IPS-15b (cell line): Measurements from ENCODE around the gene CCDC195.

Experiments
- H3K27me3 ChIP-seq: one replicate; pipeline ENCODE4 v1.6.1; 2013; ENCODE audit warnings: low read length; ENCODE audit not compliant: control insufficient read depth, insufficient read depth
- H3K36me3 ChIP-seq: one replicate; pipeline ENCODE4 v1.6.1; 2013; ENCODE audit warnings: low read length; ENCODE audit not compliant: control insufficient read depth, insufficient read depth
- H3K4me1 ChIP-seq: one replicate; pipeline ENCODE4 v1.6.1; 2013; ENCODE audit warnings: mild to moderate bottlenecking, low read length; ENCODE audit not compliant: control insufficient read depth, insufficient read depth
- H3K4me3 ChIP-seq: one replicate; pipeline ENCODE4 v1.5.1; 2013; ENCODE audit warnings: low read depth, low read length
- H3K9ac ChIP-seq: one replicate; pipeline ENCODE4 v1.6.1; 2013; ENCODE audit warnings: low read depth, mild to moderate bottlenecking, low read length
- H3K9me3 ChIP-seq: one replicate; pipeline ENCODE4 v1.6.1; 2013; ENCODE audit warnings: mild to moderate bottlenecking, low read length; ENCODE audit not compliant: control insufficient read depth, insufficient read depth

The CCDC195 gene, protein sequence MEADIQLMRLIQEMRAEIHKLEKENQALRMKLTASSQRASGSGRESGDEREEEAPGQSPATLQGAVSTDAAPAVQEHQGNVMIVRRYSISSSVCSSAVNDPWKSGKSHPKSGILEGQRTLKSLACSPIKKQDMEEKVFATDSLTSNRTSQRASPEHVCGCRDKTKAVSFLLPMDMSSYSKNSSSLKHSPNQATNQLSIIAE

DNA sequence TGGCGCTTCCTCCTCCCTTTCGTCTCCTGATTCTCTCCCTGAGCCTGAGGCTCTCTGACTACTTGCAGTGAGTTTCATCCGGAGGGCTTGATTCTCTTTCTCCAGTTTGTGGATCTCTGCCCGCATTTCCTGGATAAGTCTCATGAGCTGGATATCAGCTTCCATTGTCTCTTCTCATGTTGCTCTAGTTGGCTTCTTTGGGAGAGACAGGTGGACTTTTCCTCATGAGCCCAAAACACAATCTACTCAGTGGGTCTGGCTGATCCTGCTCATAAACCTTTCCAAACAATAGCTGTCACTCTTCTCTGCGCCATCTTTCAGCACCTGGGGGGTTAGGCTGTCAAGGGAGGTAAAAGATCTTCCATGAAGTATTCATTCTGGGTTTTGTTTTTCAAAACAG lies at the start of gene CCDC195:
CCDC195 (minus strand) TSS at position 165 of the 400 bp plus-strand sequence; CDS start at position 165, 0 bp downstream.
- no peak within 1 kb of the TSS for H3K4me3 ChIP-seq
- no peaks in the 10 kb centered on the region for H3K4me1 ChIP-seq
- no peaks in the 10 kb centered on the region for H3K36me3 ChIP-seq
- H3K9ac ChIP-seq: no peak within 1 kb of the TSS
- no peaks in the 10 kb centered on the region for H3K9me3 ChIP-seq
- no peaks in the 10 kb centered on the region for H3K27me3 ChIP-seq

DNA sequence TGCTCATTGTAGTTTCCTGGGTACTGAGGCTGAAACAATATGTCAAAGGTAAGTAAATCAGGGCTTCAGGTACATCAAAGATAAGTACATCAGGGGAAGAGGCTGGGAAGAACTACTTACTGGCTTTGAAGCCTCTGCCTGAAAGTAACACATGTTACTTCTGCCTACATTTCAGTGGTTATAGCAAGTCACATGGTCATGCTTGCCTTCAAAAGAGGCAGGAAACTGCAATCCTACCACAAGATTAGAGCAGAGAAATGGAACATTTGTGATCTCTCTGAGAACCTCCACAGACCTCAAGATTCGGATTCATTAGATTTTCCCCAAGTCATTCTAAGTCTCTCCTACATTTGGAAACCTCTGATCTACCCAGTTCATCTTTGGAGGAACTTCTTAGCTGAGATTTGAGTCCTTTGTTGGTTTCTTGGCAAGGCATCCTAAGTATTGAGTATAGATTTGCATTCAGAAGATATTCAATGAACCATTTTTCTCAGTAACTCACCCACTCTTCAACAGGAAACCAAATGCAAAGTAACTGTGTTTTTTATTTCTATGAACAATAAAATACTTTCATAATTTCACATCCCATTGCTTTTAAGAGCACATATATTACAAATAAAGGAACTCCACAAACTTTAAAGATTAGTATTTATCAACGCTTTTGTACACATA lies 48.5 kb upstream of the CCDC195 start:
- Histone ChIP-seq H3K27me3 (no peaks in the 10 kb centered on the region), H3K9me3 (no peaks in the 10 kb centered on the region), H3K9ac (no peak overlapping the region), H3K36me3 (no peaks in the 10 kb centered on the region), H3K4me1 (no peaks in the 10 kb centered on the region), H3K4me3 (no peak overlapping the region)

GRCh38 chr2:224757934-224758548 lies 41.9 kb upstream of the CCDC195 start:
- H3K9me3 ChIP-seq: peaks cover 8% of the 10 kb centered on the region

GRCh38 chr2:224753743-224754540 lies 37.8 kb upstream of the CCDC195 start:
- no peaks in the 10 kb centered on the region for H3K4me1 ChIP-seq
- no peak overlapping the region for H3K9ac ChIP-seq
- peaks cover 8% of the 10 kb centered on the region for H3K9me3 ChIP-seq
- no peaks in the 10 kb centered on the region for H3K36me3 ChIP-seq
- no peaks in the 10 kb centered on the region for H3K27me3 ChIP-seq
- H3K4me3 ChIP-seq: no peak overlapping the region

More at GRCh38 chr2:224757934-224758548, 41.9 kb upstream of the CCDC195 start:
- no peak overlapping the region for H3K4me3 ChIP-seq
- no peaks in the 10 kb centered on the region for H3K36me3 ChIP-seq
- H3K9ac ChIP-seq: no peak overlapping the region
- H3K4me1 ChIP-seq: no peaks in the 10 kb centered on the region
- no peaks in the 10 kb centered on the region for H3K27me3 ChIP-seq

DNA sequence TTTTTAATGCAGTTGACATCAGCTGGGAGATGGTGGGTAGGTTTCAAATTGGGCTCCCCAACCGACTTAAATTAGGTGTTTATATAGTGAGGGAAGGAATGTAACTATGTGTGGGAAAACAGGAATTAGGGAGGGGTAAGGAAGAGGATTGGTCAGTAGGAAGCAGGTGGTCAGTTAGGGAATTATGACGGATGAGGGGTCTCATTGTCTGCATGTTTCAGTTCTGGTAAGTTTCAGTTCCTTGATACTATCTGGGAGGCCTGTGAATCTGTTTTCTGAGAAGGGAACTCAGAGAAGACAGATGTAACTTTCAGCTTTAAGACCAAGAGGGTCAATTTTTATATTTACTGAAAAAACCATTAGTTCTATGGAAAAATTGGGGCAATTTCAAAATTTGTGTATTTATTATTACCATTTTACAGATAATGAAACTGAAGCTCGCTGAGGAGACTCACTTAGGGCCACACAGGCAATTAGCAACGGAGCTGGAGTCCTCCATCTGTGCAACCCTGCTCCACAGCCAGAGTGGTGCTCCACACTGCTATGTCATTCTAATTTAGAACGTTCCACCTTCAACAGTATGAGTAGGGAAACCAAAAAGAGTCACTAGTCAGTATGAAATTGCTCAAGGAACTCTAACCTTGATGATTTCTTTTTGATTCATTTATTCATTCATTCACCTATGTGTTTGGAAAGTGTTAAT lies 36.0 kb upstream of the CCDC195 start:
- Histone ChIP-seq H3K9me3 (peaks cover 2% of the 10 kb centered on the region), H3K9ac (no peak overlapping the region), H3K4me1 (no peaks in the 10 kb centered on the region), H3K27me3 (no peaks in the 10 kb centered on the region), H3K36me3 (no peaks in the 10 kb centered on the region), H3K4me3 (no peak overlapping the region)

DNA sequence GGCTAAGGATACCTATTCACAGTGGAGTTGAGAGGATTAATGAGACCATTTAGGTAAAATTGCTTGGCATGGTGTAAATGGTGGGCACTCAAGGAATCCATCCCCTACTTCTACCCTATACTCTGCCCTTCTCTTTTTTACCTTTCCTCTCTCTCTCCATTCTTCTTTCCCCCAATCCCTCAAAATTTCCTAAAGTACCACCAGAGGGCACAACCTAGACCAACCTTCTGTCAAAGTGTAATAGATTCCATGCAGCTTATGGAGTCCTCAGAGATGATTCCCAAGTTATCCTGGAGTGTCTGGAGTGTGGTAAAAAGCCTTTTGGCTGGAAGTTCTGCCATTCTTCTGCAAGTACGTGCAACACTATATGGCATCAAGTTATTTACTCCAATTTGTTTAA lies 33.0 kb upstream of the CCDC195 start:
- Histone ChIP-seq H3K27me3 (no peaks in the 10 kb centered on the region), H3K9ac (no peak overlapping the region), H3K9me3 (no peaks in the 10 kb centered on the region), H3K4me3 (no peak overlapping the region), H3K4me1 (no peaks in the 10 kb centered on the region), H3K36me3 (no peaks in the 10 kb centered on the region)

GRCh38 chr2:224747765-224748164 lies 31.6 kb upstream of the CCDC195 start:
- H3K27me3 ChIP-seq: no peaks in the 10 kb centered on the region
- no peaks in the 10 kb centered on the region for H3K36me3 ChIP-seq

DNA sequence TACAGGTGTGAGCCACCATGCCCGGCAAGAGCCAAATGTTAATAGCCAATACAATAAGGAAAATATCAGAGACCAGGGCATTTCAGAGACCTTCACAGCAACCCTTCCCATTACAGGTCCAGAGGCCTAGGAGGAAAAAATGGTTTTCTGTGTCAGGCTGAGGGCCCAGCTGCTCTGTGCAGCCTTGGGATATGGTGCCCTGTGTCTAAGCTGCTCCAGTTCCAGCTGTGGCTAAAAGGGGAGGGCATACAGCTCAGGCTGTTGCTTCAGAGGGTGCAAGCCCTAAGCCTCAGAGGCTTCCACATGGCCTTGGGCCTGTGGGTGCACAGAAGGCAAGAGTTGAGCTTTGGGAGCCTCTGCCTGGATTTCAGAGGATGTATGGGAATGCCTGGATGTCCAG lies 20.1 kb upstream of the CCDC195 start:
- H3K4me1 ChIP-seq: no peaks in the 10 kb centered on the region
- H3K9me3 ChIP-seq: peaks cover 6% of the 10 kb centered on the region
- no peak overlapping the region for H3K9ac ChIP-seq
- H3K27me3 ChIP-seq: no peaks in the 10 kb centered on the region
- H3K36me3 ChIP-seq: no peaks in the 10 kb centered on the region
- no peak overlapping the region for H3K4me3 ChIP-seq

More at GRCh38 chr2:224747765-224748164, 31.6 kb upstream of the CCDC195 start:
- no peak overlapping the region for H3K4me3 ChIP-seq
- H3K4me1 ChIP-seq: no peaks in the 10 kb centered on the region
- H3K9me3 ChIP-seq: no peaks in the 10 kb centered on the region
- no peak overlapping the region for H3K9ac ChIP-seq

- peaks cover 6% of the 10 kb centered on the region for H3K9me3 ChIP-seq
These were observed 18.8 kb upstream of the CCDC195 start for GRCh38 chr2:224734949-224735348.

GRCh38 chr2:224731665-224732064 lies 15.5 kb upstream of the CCDC195 start:
- no peak overlapping the region for H3K9ac ChIP-seq
- H3K9me3 ChIP-seq: peaks cover 6% of the 10 kb centered on the region
- no peaks in the 10 kb centered on the region for H3K36me3 ChIP-seq
- no peak overlapping the region for H3K4me3 ChIP-seq
- no peaks in the 10 kb centered on the region for H3K4me1 ChIP-seq
- H3K27me3 ChIP-seq: no peaks in the 10 kb centered on the region

More at GRCh38 chr2:224734949-224735348, 18.8 kb upstream of the CCDC195 start:
- Histone ChIP-seq H3K4me3 (no peak overlapping the region), H3K27me3 (no peaks in the 10 kb centered on the region), H3K36me3 (no peaks in the 10 kb centered on the region), H3K4me1 (no peaks in the 10 kb centered on the region), H3K9ac (no peak overlapping the region)

DNA sequence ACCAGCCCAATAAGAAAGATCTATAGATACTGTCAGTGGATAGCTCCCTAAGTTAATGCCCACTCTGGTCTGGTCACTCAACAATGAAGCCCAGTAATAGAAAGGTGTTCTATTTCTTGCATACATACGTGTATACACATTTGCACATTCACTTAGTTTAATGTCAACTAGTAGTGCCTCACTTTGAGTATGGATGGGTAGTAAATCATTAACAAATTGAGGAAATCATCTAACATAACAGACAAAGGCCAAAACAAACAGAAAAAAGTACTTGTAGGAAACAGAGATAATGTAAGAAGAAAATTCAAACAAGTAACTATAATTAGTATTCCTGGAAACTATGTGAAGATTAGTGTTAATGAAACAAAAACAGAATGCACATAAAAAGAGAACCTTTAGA lies 13.3 kb upstream of the CCDC195 start:
- Histone ChIP-seq H3K4me3 (no peak overlapping the region), H3K9me3 (no peaks in the 10 kb centered on the region), H3K4me1 (no peaks in the 10 kb centered on the region), H3K36me3 (no peaks in the 10 kb centered on the region), H3K27me3 (no peaks in the 10 kb centered on the region), H3K9ac (no peak overlapping the region)
